ENCODE data around the gene SSBP3.

The SSBP3 gene

DNA sequence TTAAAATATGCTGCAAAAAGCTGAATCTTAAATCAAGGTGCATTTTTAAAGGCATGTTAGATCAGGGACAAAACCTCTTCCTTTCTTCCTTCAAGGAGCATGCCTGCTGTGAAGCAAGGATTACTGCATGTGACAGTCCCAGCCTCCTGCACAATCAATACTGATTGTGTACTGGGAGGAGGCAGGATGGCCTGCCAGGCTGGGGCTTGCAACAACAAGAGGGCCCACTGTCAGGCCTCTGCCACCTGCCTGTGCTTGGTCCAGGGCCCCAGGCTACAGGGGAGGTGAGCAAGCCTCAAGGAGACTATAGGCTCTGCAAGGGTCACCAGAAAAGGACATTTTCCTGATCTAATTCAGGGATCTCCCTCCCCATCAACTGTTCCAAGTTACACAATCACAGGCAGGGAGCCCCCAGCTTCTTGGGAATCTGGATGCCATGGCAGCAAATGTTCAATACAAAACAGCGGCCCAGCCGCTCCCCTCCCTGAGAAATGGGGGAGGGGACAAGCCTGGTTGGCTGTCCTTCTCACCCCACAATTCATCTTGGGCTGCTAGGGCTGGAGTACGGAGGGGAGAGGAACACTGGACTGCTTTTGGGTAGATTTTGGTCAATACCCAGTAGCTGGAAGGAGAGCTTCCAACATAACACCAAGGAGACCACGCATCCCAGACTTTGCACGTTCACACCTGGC lies 76.7 kb downstream of the SSBP3 start:
- peak overlapping the region in 1 of 2 donors; percentile 36 for H3K9ac ChIP-seq (ENCODE audit: low read length in 2 of 2)

DNA sequence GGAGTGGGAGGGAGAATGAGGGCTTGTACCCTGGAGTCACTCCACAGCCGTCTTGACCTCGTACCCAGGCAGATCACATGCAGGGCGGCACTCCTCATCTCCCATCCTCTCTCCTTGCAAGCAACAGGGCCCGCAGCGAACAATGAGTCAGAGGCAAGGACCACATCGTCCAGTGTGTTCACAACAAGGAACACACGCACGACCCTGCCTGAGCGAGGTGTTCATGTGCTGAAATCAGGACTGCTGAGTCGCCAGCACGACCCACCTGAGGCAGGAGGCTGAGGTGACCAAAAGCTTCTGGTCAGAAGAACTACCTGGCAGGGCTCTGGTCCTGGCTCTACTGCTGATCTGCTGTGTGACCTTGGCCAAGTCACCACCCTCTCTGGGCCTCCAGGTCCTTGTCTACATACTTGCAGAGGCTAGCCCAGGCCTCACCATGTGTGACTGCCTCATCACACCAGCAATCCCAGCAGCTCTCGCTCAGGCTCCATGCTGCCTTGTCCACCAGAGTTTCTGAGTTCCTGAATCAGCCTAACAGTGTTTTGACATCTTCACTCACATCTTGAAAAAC lies 78.0 kb downstream of the SSBP3 start:
- H3K27ac ChIP-seq (ENCODE audit: low read length): peak overlapping the region; percentile 83
- no peaks in the 10 kb centered on the region for H3K36me3 ChIP-seq (ENCODE audit: control insufficient read depth in 2 of 2, insufficient read depth in 2 of 2, low read length in 2 of 2)

More for the DNA sequence above, 76.7 kb downstream of the SSBP3 start:
- H3K9me3 ChIP-seq (ENCODE audit: control insufficient read depth in 2 of 2, low read length in 2 of 2): no peaks in the 10 kb centered on the region
- H3K27ac ChIP-seq (ENCODE audit: low read length): peak overlapping the region; percentile 11
- H3K36me3 ChIP-seq (ENCODE audit: control insufficient read depth in 2 of 2, insufficient read depth in 2 of 2, low read length in 2 of 2): no peaks in the 10 kb centered on the region
- H3K4me3 ChIP-seq (ENCODE audit: low read length in 2 of 2): peak overlapping the region in 1 of 2 donors; percentile 29
- no peaks in the 10 kb centered on the region for H3K27me3 ChIP-seq (ENCODE audit: control insufficient read depth in 1 of 2, insufficient read depth in 2 of 2, low read length in 2 of 2)
- H3K4me1 ChIP-seq (ENCODE audit: control insufficient read depth, insufficient read depth, low read length): peaks cover 96% of the 10 kb centered on the region

DNA sequence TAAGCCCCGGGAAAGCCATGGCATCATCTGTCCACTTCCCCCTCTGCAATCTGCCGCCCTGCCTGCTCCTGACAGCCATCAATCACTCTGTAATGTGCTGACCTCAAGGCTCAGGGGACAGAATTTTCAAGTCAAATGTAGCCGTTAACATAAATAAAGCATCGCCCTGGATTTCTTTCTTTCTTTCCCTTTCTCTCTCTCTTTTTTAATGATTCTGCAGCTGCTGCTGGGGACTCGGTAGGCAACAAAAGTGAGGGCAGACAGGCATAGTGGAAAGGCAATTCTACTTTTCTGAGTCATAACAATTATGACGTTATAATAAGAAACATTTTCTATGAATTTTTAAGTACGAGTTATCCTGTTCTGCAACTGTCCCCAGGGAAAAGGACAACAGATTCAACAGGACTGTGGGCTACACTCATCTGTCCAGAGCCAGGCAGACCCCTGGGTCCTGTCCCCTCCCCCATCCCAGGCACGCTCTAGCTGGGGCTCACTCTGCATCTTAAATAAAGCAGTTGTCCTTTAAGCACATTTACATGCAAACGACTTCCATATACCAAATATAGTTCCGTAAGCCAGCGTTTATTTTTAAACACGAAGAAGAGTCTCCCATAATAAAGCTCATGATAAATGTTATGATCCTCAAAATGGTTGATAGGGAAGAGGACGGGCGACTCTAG lies 78.7 kb downstream of the SSBP3 start:
- peak overlapping the region; percentile 13 to 35 for H3K4me3 ChIP-seq (ENCODE audit: low read length in 2 of 2)
- H3K9ac ChIP-seq (ENCODE audit: low read length in 2 of 2): no peak overlapping the region
- H3K36me3 ChIP-seq (ENCODE audit: control insufficient read depth in 2 of 2, insufficient read depth in 2 of 2, low read length in 2 of 2): no peaks in the 10 kb centered on the region
- peak overlapping the region; percentile 83 for H3K27ac ChIP-seq (ENCODE audit: low read length)
- no peaks in the 10 kb centered on the region for H3K27me3 ChIP-seq (ENCODE audit: control insufficient read depth in 1 of 2, insufficient read depth in 2 of 2, low read length in 2 of 2)
- H3K4me1 ChIP-seq (ENCODE audit: control insufficient read depth, insufficient read depth, low read length): peaks cover 95% of the 10 kb centered on the region
- H3K9me3 ChIP-seq (ENCODE audit: control insufficient read depth in 2 of 2, low read length in 2 of 2): no peaks in the 10 kb centered on the region

More for the DNA sequence above, 78.0 kb downstream of the SSBP3 start:
- no peaks in the 10 kb centered on the region for H3K9me3 ChIP-seq (ENCODE audit: control insufficient read depth in 2 of 2, low read length in 2 of 2)
- H3K4me1 ChIP-seq (ENCODE audit: control insufficient read depth, insufficient read depth, low read length): peaks cover 99% of the 10 kb centered on the region
- no peaks in the 10 kb centered on the region for H3K27me3 ChIP-seq (ENCODE audit: control insufficient read depth in 1 of 2, insufficient read depth in 2 of 2, low read length in 2 of 2)
- H3K9ac ChIP-seq (ENCODE audit: low read length in 2 of 2): no peak overlapping the region
- H3K4me3 ChIP-seq (ENCODE audit: low read length in 2 of 2): peak overlapping the region; percentile 13 to 35

DNA sequence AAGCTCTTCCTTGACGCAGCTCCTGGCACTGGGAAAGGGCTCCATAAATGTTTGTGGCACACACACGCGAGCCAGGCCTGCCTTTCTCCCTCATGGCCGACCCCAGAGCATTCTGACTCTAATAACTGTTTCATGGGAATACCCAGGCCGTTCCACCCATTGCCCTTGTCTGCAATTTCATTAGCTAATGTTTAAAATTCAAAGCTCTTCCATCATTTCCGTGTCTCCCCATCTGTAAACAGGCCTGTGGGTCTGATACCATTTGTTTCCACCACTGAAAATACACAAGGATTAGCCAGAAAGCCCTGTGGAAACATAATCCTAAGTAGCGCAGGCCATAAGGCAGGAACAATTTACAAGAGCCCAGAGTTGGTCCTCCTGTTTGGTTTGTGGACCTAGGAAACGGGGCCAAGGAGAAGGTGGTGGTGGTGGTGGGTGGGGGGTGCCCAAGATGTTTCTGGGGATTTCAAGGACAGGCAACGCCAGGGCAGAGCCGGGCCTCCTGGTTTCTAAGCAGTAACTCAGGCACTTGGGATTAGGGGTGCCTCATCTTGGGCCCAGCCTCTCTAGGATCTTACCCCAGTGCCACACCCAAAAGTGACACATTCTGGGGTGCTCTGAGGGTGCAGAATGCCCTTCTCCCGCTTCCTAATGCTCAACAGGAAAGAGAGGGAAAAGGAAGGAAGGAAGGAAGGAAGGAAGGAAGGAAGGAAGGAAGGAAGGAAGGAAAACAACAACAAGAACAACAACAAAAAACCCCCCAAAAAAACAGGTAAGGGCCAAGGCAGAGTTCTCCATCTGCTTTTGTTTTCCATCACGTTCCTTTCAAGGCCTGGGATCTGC lies 79.4 kb downstream of the SSBP3 start:
- Histone ChIP-seq H3K4me3 (ENCODE audit: low read length in 2 of 2) (peak overlapping the region in 1 of 2 donors; percentile 22), H3K27ac (ENCODE audit: low read length) (peak overlapping the region; percentile 83), H3K9ac (ENCODE audit: low read length in 2 of 2) (peak overlapping the region; percentile 16 to 60), H3K4me1 (ENCODE audit: control insufficient read depth, insufficient read depth, low read length) (peaks cover 92% of the 10 kb centered on the region), H3K36me3 (ENCODE audit: control insufficient read depth in 2 of 2, insufficient read depth in 2 of 2, low read length in 2 of 2) (no peaks in the 10 kb centered on the region), H3K9me3 (ENCODE audit: control insufficient read depth in 2 of 2, low read length in 2 of 2) (no peaks in the 10 kb centered on the region), H3K27me3 (ENCODE audit: control insufficient read depth in 1 of 2, insufficient read depth in 2 of 2, low read length in 2 of 2) (no peaks in the 10 kb centered on the region)

DNA sequence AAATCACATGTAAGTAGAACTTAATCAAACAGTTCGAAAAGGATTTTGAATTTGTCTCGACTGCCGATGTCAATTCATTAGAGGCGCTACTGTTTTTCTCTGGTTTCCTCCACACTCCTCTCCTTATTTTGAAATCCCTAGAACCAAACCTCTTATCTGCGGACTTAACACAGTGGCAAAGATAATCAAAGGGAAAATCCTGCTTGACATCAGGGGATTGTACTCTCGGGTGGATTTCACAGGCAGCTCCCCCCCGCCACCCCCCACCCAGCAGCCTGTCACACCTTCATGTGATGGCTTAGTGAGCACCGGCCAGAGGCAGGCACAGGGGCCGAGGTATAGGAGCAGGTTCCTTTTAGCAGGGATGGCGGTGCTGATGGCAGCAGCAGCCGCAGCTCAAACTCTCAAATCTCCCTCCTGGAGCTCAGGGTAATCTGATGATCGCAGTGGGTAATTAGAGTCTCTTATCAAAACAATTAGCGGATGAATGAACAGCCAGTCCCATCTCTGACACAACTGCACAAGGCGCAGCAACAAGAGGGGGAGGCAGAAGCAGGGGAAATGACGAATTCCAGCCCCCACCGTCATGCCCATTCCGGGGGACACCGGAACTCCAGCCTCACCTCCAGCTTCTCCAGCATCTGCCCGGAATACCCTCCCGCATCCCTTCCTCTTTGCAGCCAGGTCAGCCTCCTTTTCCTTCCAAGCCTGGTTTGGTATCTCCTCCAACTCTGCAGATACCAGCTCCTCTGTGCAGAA lies 80.3 kb downstream of the SSBP3 start:
- Histone ChIP-seq H3K27ac (ENCODE audit: low read length) (peak overlapping the region; percentile 83), H3K9me3 (ENCODE audit: control insufficient read depth in 2 of 2, low read length in 2 of 2) (no peaks in the 10 kb centered on the region), H3K27me3 (ENCODE audit: control insufficient read depth in 1 of 2, insufficient read depth in 2 of 2, low read length in 2 of 2) (no peaks in the 10 kb centered on the region), H3K36me3 (ENCODE audit: control insufficient read depth in 2 of 2, insufficient read depth in 2 of 2, low read length in 2 of 2) (no peaks in the 10 kb centered on the region), H3K4me1 (ENCODE audit: control insufficient read depth, insufficient read depth, low read length) (peaks cover 86% of the 10 kb centered on the region), H3K4me3 (ENCODE audit: low read length in 2 of 2) (peak overlapping the region in 1 of 2 donors; percentile 15), H3K9ac (ENCODE audit: low read length in 2 of 2) (peak overlapping the region in 1 of 2 donors; percentile 16)

DNA sequence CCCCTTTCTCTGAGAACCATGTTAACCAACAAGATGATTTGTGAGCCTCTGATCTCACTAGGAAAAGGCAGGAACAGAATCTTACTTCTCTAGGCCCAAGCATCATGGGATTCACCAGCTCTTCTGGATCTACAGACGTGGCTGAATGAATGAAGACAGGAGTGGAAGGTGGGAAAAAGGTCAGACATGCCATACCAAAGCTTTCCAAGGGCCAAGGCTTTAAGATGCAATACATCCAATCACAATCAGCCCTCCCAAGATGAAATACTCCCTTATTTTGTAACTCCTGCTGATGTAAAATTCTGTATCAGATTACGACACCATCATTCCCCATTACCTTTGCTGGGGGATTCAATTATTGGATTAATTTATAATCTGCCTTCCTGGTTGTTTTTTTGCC lies 80.9 kb downstream of the SSBP3 start:
- Histone ChIP-seq H3K9me3 (ENCODE audit: control insufficient read depth in 2 of 2, low read length in 2 of 2) (no peaks in the 10 kb centered on the region), H3K27me3 (ENCODE audit: control insufficient read depth in 1 of 2, insufficient read depth in 2 of 2, low read length in 2 of 2) (no peaks in the 10 kb centered on the region), H3K27ac (ENCODE audit: low read length) (peak overlapping the region; percentile 83), H3K9ac (ENCODE audit: low read length in 2 of 2) (peak overlapping the region; percentile 7 to 13), H3K4me1 (ENCODE audit: control insufficient read depth, insufficient read depth, low read length) (peaks cover 80% of the 10 kb centered on the region), H3K4me3 (ENCODE audit: low read length in 2 of 2) (peak overlapping the region in 1 of 2 donors; percentile 40), H3K36me3 (ENCODE audit: control insufficient read depth in 2 of 2, insufficient read depth in 2 of 2, low read length in 2 of 2) (no peaks in the 10 kb centered on the region)

DNA sequence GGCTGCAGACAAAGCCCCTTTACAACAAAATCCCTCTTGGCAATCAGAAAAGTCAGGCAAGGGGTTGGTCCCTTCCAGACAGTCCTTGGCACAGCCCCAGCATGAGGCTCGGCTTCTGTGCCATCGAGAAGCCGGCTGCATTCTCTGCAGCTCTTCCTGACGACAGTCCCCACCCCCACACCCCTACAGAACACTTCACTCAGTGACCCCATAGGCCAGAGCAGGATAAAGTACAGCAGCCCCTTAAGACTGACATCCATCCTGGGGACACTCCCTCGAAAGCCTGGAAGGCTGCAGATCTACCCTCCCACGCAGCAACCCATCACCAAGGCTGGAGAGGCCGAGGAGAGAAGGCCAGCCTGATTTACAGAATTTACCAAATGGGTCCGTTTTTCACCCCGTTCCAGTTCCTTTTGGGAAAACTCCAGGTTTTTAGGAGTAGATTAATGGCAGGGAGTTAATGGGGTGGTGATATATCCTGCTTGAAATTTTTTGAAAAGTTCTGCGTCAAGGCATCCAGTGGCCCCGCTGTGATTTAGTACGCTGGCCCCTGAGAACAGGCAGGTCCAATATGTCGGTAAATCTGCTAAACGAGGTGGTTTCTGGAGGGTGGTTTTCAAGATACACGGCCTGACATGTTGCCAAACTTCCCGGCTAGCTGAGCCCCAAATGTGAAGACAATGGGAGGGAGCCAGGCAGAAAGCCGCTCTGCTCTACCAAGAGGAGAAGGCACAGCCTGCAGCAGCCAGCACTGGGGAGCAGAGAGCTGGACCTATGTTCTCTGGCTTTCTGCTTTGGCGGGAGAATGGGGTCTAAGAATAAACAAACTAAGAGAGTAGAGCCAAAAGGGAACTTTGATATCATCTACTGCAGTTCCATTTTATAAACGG lies 81.7 kb downstream of the SSBP3 start:
- peak overlapping the region; percentile 22 to 42 for H3K9ac ChIP-seq (ENCODE audit: low read length in 2 of 2)
- H3K36me3 ChIP-seq (ENCODE audit: control insufficient read depth in 2 of 2, insufficient read depth in 2 of 2, low read length in 2 of 2): no peaks in the 10 kb centered on the region
- H3K9me3 ChIP-seq (ENCODE audit: control insufficient read depth in 2 of 2, low read length in 2 of 2): no peaks in the 10 kb centered on the region
- peaks cover 74% of the 10 kb centered on the region for H3K4me1 ChIP-seq (ENCODE audit: control insufficient read depth, insufficient read depth, low read length)
- H3K27ac ChIP-seq (ENCODE audit: low read length): peak overlapping the region; percentile 83
- no peaks in the 10 kb centered on the region for H3K27me3 ChIP-seq (ENCODE audit: control insufficient read depth in 1 of 2, insufficient read depth in 2 of 2, low read length in 2 of 2)
- H3K4me3 ChIP-seq (ENCODE audit: low read length in 2 of 2): peak overlapping the region in 1 of 2 donors; percentile 40

DNA sequence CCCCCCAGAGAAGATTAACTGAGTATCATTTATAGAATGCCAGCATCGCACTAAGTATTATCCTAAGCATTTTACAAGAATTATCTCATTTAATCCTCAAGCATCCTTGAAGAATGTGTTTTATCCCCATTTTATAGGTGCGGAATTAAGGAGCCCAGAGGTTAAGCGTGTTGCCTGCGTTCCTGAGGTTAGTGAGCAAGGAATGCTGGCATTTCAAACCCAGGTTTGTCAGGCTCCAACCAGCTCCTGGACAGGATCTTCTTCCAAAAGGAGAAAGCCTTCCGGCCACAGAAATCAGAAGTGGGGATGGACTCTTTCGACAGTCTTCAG lies 82.3 kb downstream of the SSBP3 start:
- Histone ChIP-seq H3K9me3 (ENCODE audit: control insufficient read depth in 2 of 2, low read length in 2 of 2) (no peaks in the 10 kb centered on the region), H3K4me3 (ENCODE audit: low read length in 2 of 2) (peak overlapping the region in 1 of 2 donors; percentile 40), H3K9ac (ENCODE audit: low read length in 2 of 2) (peak overlapping the region; percentile 0 to 42), H3K4me1 (ENCODE audit: control insufficient read depth, insufficient read depth, low read length) (peaks cover 70% of the 10 kb centered on the region), H3K36me3 (ENCODE audit: control insufficient read depth in 2 of 2, insufficient read depth in 2 of 2, low read length in 2 of 2) (no peaks in the 10 kb centered on the region), H3K27me3 (ENCODE audit: control insufficient read depth in 1 of 2, insufficient read depth in 2 of 2, low read length in 2 of 2) (no peaks in the 10 kb centered on the region), H3K27ac (ENCODE audit: low read length) (peak overlapping the region; percentile 83)

DNA sequence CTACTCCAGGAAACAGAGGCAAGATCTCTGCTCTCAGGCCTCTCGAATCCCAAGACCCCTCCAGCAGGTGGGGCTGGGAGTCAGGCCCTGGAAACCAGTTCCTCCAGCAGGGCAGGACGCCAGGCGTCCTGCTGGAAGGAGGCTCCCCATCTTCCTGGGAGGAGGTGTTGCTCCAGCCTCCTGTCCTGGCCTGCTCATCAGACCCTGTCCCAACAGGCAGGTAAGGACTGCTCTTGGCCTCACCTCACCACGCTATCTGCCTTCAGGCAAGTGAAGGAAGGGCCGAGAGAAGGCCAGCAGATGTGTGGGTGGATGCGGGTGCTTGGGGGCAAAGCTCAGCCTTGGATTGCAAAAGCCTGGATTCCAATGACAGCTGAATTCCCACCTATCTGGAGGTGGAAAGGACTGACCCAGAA lies 82.9 kb downstream of the SSBP3 start:
- H3K27me3 ChIP-seq (ENCODE audit: control insufficient read depth in 1 of 2, insufficient read depth in 2 of 2, low read length in 2 of 2): no peaks in the 10 kb centered on the region
- peak overlapping the region; percentile 83 for H3K27ac ChIP-seq (ENCODE audit: low read length)
- no peaks in the 10 kb centered on the region for H3K9me3 ChIP-seq (ENCODE audit: control insufficient read depth in 2 of 2, low read length in 2 of 2)
- peak overlapping the region in 1 of 2 donors; percentile 29 for H3K4me3 ChIP-seq (ENCODE audit: low read length in 2 of 2)
- peaks cover 65% of the 10 kb centered on the region for H3K4me1 ChIP-seq (ENCODE audit: control insufficient read depth, insufficient read depth, low read length)
- H3K36me3 ChIP-seq (ENCODE audit: control insufficient read depth in 2 of 2, insufficient read depth in 2 of 2, low read length in 2 of 2): no peaks in the 10 kb centered on the region
- peak overlapping the region in 1 of 2 donors; percentile 0 for H3K9ac ChIP-seq (ENCODE audit: low read length in 2 of 2)

All from stomach smooth muscle (tissue), 2 donors.